Liver (tissue), 9 donors: Measurements from ENCODE around the gene AGPAT4. TPM values are rescaled to one million over a fixed set of nuclear protein-coding genes. Genes with fewer than 3 reads are reported as not detected.

Source experiments
- DNase-seq: peaks from one replicate; pipeline ENCODE4 v3.0.0-alpha.2; 2017; ENCODE audit warnings: low spot score
- H3K27ac ChIP-seq, 2 donors: one replicate each; pipeline ENCODE4 v1.7.0; 2013; ENCODE audit warnings: inconsistent platforms in 2 of 2, low read length in 2 of 2, control low read depth in 1 of 2, low read depth in 1 of 2, mild to moderate bottlenecking in 1 of 2
- H3K27me3 ChIP-seq, 4 donors: one replicate each; pipeline versions ENCODE4 v1.6.1 to v1.7.0; 2013; ENCODE audit warnings: low read length in 3 of 4, inconsistent platforms in 1 of 4, mild to moderate bottlenecking in 1 of 4, moderate library complexity in 1 of 4; ENCODE audit not compliant: control insufficient read depth in 4 of 4, insufficient read depth in 4 of 4
- H3K36me3 ChIP-seq, 4 donors: one replicate each; pipeline versions ENCODE4 v1.6.1 to v1.7.0; 2013; ENCODE audit warnings: low read length in 3 of 4, mild to moderate bottlenecking in 3 of 4, low read depth in 1 of 4, moderate library complexity in 1 of 4; ENCODE audit not compliant: control insufficient read depth in 4 of 4, insufficient read depth in 3 of 4
- H3K4me1 ChIP-seq, 4 donors: one replicate each; pipeline versions ENCODE4 v1.6.1 to v1.7.0; 2013; ENCODE audit warnings: low read length in 3 of 4, mild to moderate bottlenecking in 3 of 4, moderate library complexity in 1 of 4; ENCODE audit not compliant: control insufficient read depth in 4 of 4, insufficient read depth in 4 of 4
- H3K4me3 ChIP-seq, 3 donors: one replicate each; pipeline versions ENCODE4 v1.6.1 to v1.7.0; 2013; ENCODE audit warnings: low read length in 3 of 3, control low read depth in 1 of 3, low read depth in 1 of 3, mild to moderate bottlenecking in 1 of 3
- H3K9ac ChIP-seq, 2 donors: one replicate each; pipeline ENCODE4 v1.7.0; 2013; ENCODE audit warnings: low read length in 2 of 2, mild to moderate bottlenecking in 2 of 2, moderate library complexity in 2 of 2, control low read depth in 1 of 2, low read depth in 1 of 2
- H3K9me3 ChIP-seq, 4 donors: one replicate each; pipeline versions ENCODE4 v1.6.1 to v1.7.0; 2013; ENCODE audit warnings: low read length in 3 of 4; ENCODE audit not compliant: control insufficient read depth in 4 of 4
- ATF3 ChIP-seq: IDR thresholded peaks from 2 replicates; pipeline ENCODE4 v1.6.1; 2016; ENCODE audit warnings: antibody characterized with exemption
- CTCF ChIP-seq: fragments of 150-350 bp; IDR thresholded peaks from 2 replicates; pipeline ENCODE4 v1.5.1; 2017; ENCODE audit warnings: improper control_type of control experiment, low read depth, low read length; ENCODE audit not compliant: missing input control
- EGR1 ChIP-seq, 2 donors: IDR thresholded peaks; 2 replicates each; pipeline ENCODE4 v1.6.1; 2016 to 2018; ENCODE audit warnings: antibody characterized with exemption in 2 of 2, low read depth in 2 of 2
- FOXA1 ChIP-seq: IDR thresholded peaks from 2 replicates; pipeline ENCODE4 v1.6.1; 2016; ENCODE audit warnings: antibody characterized with exemption
- FOXA2 ChIP-seq: IDR thresholded peaks from 2 replicates; pipeline ENCODE4 v1.6.1; 2016; ENCODE audit warnings: antibody characterized with exemption
- GABPA ChIP-seq, 2 donors: IDR thresholded peaks in 1 of 2; conservative IDR thresholded peaks in 1 of 2; 2 replicates each; pipeline ENCODE4 v1.6.1; 2016; ENCODE audit warnings: antibody characterized with exemption in 2 of 2, mild to moderate bottlenecking in 1 of 2, moderate library complexity in 1 of 2
- HNF4A ChIP-seq, 2 donors: conservative IDR thresholded peaks; 2 replicates each; pipeline ENCODE4 v1.6.1; 2016; ENCODE audit warnings: antibody characterized with exemption in 2 of 2, mild to moderate bottlenecking in 2 of 2
- HNF4G ChIP-seq: IDR thresholded peaks from 2 replicates; pipeline ENCODE4 v1.6.1; 2016; ENCODE audit warnings: antibody characterized with exemption
- JUND ChIP-seq, 2 donors: IDR thresholded peaks; 2 replicates each; pipeline ENCODE4 v1.6.1; 2016; ENCODE audit warnings: antibody characterized with exemption in 2 of 2
- MAX ChIP-seq: IDR thresholded peaks from 2 replicates; pipeline ENCODE4 v1.6.1; 2016; ENCODE audit warnings: antibody characterized with exemption
- NR2F2 ChIP-seq: IDR thresholded peaks from 2 replicates; pipeline ENCODE4 v1.6.1; 2016; ENCODE audit warnings: antibody characterized with exemption
- RAD21 ChIP-seq, 2 donors: IDR thresholded peaks; 2 replicates each; pipeline ENCODE4 v1.6.1; 2016; ENCODE audit warnings: antibody characterized with exemption in 2 of 2, mild to moderate bottlenecking in 2 of 2
- REST ChIP-seq: IDR thresholded peaks from 2 replicates; pipeline ENCODE4 v1.6.1; 2016; ENCODE audit warnings: antibody characterized with exemption, mild to moderate bottlenecking
- RXRA ChIP-seq, 2 donors: IDR thresholded peaks; 2 replicates each; pipeline ENCODE4 v1.6.1; 2017 to 2018; ENCODE audit warnings: antibody characterized with exemption in 2 of 2, mild to moderate bottlenecking in 1 of 2
- SP1 ChIP-seq: IDR thresholded peaks from 2 replicates; pipeline ENCODE4 v1.6.1; 2018; ENCODE audit warnings: antibody characterized with exemption, mild to moderate bottlenecking
- TAF1 ChIP-seq: conservative IDR thresholded peaks from 2 replicates; pipeline ENCODE4 v1.6.1; 2016; ENCODE audit warnings: antibody characterized with exemption, mild to moderate bottlenecking
- YY1 ChIP-seq: IDR thresholded peaks from 2 replicates; pipeline ENCODE4 v1.6.1; 2016; ENCODE audit warnings: antibody characterized with exemption, mild to moderate bottlenecking
- ZBTB33 ChIP-seq: IDR thresholded peaks from 2 replicates; pipeline ENCODE4 v1.6.1; 2016; ENCODE audit warnings: antibody characterized with exemption
- WGBS: extraction: QIAGEN DNeasy Blood & Tissue Kit; methylation state at CpG from one replicate; pipeline ENCODE4 v1.1.7; 2013; 5-methylcytosine and 5-hydroxymethylcytosine counted together
- polyA plus RNA-seq, 2 donors: library from polyadenylated mRNA; stranded (reverse) in 1 of 2; unstranded in 1 of 2; fragments of 200-250 nt in 1 of 2; fragments of >200 nt in 1 of 2; fragmentation: Nextera tagmentation in 1 of 2; extraction: Ambion mirVana in 1 of 2; gene quantifications; one replicate each; pipeline versions ENCODE4 v1.2.1 to v1.2.3, GENCODE V29; 2013 to 2015
- total RNA-seq, 2 donors: library from RNA; depleted of rRNA; stranded (reverse); fragments of >200 nt; gene quantifications; one replicate each; pipeline ENCODE4 v1.2.3, GENCODE V29; 2014
- donor health status: healthy.
- donor health status: healthy.
- donor health status: healthy.
- donor health status: healthy.
- donor health status: healthy.

Gene AGPAT4
- total and polyA plus RNA-seq, 4 donors = 0.44 to 17.5 (median 0.69) TPM

GRCh38 chr6:161230339-161230738 lies 43.5 kb downstream of the AGPAT4 start:
- no peak for DNase-seq
- Histone ChIP-seq H3K4me1 (no peaks in the 10 kb centered on the region), H3K4me3 (no peak overlapping the region), H3K27me3 (no peaks in the 10 kb centered on the region), H3K27ac (no peak overlapping the region), H3K9ac (no peak overlapping the region), H3K9me3 (no peaks in the 10 kb centered on the region), H3K36me3 (no peaks in the 10 kb centered on the region)
- TF ChIP-seq RXRA (IDR thresholded peaks at IDR 0.05) = no peak
- TF ChIP-seq NR2F2 = no peak
- no peak for TF ChIP-seq FOXA1
- no peak for TF ChIP-seq ZBTB33
- no peak for TF ChIP-seq GABPA (IDR thresholded peaks at IDR 0.05 in 1 of 2, conservative IDR thresholded peaks at IDR 0.05 in 1 of 2)
- no peak for TF ChIP-seq ATF3
- no peak for TF ChIP-seq TAF1
- no peak for TF ChIP-seq MAX
- TF ChIP-seq EGR1 (IDR thresholded peaks at IDR 0.05; ENCODE audit: low read depth in 2 of 2) = no peak
- no peak for TF ChIP-seq HNF4G
- no peak for TF ChIP-seq FOXA2
- no peak for TF ChIP-seq CTCF
- TF ChIP-seq RAD21 (IDR thresholded peaks at IDR 0.05) = no peak
- no peak for TF ChIP-seq SP1
- no peak for TF ChIP-seq YY1
- TF ChIP-seq REST = no peak
- TF ChIP-seq JUND (IDR thresholded peaks at IDR 0.05) = no peak
- no peak for TF ChIP-seq HNF4A (conservative IDR thresholded peaks at IDR 0.05)
- 82% methylated on average over 2 of the region's 2 CpGs for WGBS
